Mesenteric fat pad (tissue), 1 donor: ENCODE measurements around the gene TMEM179B. TPM values are rescaled to one million over a fixed set of nuclear protein-coding genes. Genes with fewer than 3 reads are reported as not detected.
"Not testable (repeated sequence)": the region's sequence is repeated elsewhere in the genome, so short reads cannot be mapped to it uniquely, and the experiment has no call there.

Experiments
- DNase-seq: peaks from one replicate; pipeline ENCODE4 v3.0.0-alpha.2; 2020; ENCODE audit warnings: low spot score
- total RNA-seq: library from RNA; stranded (reverse); fragmentation: NEBNext Ultra II Directional; extraction: Animal tissue kit (Norgen Biotek cat#: 25700); gene quantifications from one replicate; pipeline ENCODE4 v1.2.1, GENCODE V29; 2021
- donor health status: DM: yes; HTN: yes; CAD: no.

The TMEM179B gene
- total RNA-seq, 1 donor from 2014 or later = 30.6 TPM

GRCh38 chr11:62788991-62789390 lies 1.8 kb downstream of the TMEM179B start:
- no peak for DNase-seq

GRCh38 chr11:62789576-62789975 lies 2.4 kb downstream of the TMEM179B start:
- no peak for DNase-seq

DNA sequence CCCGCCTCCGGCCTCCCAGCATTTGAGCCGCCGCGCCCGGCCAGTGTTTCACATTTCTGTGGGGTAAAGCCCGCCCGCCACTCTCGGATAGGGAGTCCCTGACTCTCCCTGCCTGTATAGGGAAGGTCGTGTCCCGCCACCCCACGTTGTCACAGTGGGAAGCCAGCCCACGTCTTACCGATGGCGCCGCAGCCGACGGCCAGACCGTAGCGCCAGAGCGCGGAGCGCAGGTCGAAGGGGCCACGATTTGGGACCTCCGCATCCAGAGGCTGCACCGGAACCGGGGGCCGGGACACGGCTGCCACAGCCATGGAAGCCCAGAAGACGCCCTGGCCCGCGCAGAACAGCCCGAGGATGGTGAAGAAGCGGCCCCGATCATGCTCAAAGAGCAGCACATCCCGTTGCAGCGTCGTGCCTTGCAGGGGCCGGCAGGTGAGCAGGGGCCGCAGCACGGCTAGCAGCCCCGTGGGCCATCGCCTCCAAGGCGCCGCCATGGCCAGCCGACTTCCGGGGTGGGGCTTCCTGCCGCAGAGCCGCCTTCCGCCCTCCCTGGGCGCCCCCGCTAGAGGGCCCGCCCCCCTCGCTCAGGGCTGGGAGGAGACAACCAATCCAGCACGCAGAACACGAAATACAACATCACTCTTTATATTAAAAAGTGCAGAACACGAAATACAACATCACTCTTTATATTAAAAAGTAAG lies 4.4 kb downstream of the TMEM179B start, which contains the start of gene TMEM223:
Gene TMEM223 (minus strand): TSS at position 506 of the 701 bp plus-strand sequence. CDS start 12 bp downstream, at position 494.
- DNase-seq = peak; percentile 97

DNA sequence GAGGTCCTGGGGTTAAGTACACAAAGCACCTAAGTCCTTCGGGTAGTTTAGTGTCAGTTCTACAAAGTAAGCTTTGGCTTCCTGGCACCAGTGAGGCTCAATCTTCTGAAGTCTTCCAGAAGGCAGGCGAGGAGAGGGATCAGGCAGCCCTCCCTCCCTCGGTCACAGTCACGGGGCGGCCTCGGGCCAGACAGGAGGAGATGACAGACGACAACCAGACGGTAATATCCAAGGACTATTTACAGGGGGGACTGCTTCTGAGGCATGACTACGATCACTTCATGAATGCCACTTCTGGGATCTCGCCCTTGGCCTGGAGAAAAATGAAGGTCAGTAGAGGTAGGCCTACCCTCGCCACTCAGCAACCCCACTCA lies 5.0 kb downstream of the TMEM179B start:
- no peak for DNase-seq

GRCh38 chr11:62794201-62794775 lies 7.1 kb downstream of the TMEM179B start:
- no peak for DNase-seq

DNA sequence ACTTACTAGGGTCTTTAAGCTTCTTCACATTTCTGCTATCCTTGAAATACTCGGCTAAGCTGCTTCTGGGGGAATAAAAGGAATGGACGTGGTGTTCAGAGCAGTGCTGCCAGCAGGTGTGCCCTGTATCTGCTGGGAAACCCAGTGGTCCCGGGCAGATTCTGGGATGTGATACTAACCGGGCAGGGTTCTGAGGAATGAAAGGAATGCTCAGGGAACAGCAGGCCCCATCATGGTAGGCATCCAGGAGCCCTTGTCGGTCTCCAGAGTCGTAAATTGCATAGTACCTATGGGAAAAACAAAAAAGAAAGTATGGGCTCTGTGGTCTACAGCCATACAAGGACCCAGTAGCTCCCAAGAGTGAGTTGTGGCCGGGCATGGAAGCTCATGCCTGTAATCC lies 9.1 kb downstream of the TMEM179B start:
- DNase-seq = no peak

- DNase-seq = no peak
These were observed 12.3 kb downstream of the TMEM179B start for GRCh38 chr11:62799486-62799885.

GRCh38 chr11:62801071-62801470 lies 13.9 kb downstream of the TMEM179B start:
- DNase-seq = no peak

DNA sequence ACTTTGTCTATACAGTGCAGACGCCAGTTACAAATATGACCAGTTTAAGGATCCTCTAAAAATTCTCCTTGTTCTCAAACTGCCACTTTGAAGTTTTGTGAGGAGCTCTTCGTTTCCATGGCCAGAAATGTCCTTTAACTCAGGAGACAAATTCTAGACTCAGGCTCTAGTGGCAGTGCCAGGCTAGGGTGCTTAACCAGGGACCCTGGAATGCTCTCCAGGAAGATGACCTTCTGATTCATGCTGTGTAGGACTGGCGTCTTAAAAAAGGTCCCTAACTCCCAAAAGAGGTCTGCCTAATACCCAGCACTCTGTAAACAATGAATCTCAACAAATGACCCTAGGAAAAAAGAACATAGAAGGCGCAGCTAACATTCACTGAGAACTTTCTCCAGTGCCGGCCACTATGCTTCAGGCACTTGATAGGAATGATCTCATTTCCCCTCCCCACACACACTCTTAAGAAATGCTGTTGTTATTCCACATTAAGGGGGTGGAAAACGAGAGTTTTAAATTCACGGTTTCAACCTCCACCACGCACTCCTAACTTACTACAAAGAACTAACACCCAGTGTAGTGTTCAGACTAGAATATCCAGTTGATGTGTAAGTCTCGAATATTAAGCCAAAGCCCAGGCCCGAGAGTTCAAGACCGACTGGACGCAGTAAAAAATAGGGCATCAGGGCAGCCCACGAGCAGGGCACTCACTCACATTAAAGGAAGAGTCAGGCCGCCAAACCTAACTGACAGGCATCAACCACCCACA lies 17.3 kb downstream of the TMEM179B start:
- DNase-seq = no peak

- peak; percentile 99 for DNase-seq
These were observed 18.1 kb downstream of the TMEM179B start, which contains the start of gene NXF1 for GRCh38 chr11:62805076-62805892. Gene NXF1 (minus strand): TSS chr11:62805440. CDS start chr11:62805356, 84 bp downstream.

DNA sequence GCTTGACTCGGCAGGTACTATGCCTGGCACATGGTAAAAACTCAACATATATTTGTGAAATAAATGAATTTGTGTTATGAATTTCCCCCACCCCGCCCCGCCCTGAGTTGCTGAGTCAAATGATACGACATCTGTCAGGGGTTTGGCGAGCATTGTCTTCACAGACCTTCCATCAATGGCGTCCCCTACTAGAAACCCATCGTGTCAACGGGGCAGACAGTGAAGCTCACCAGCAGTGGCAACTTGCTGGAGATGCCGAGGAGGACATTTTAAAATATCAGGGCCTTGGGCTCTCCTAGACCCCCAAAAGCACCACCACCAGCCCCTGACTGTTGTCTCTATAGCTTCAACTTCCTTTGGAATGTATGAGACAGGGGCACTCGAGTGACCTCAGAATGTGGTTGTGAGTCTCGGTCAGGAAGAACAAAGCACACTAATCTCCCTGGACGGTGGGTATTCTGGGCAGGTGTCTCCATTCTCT lies 18.8 kb downstream of the TMEM179B start:
- DNase-seq = no peak

DNA sequence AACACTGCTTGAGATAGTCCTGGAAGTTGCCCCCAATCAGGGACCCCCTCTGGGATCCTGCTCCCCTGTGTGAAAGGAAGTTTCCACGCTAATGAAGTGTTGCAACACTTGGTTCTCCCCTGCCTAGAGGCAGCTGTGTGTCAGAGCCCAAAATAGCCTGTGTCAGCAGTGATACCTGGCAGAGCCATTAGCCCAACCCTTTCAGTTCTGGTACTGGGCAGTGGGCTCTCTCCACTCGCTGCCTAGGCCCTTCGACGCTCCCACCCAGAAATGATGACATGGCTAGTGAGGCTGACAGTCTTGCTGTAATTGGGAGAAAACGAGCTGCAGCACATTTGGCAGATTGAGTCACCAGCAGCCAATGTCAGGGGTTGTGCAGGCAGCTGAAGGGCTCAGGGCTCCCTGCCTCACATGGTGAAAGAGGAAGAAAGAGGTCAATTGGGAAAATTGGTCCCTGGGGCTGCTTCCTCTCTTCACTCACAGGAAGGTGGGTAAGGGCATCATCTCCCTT lies 19.5 kb downstream of the TMEM179B start:
- DNase-seq = no peak

- DNase-seq = no peak
These were observed 23.5 kb downstream of the TMEM179B start for GRCh38 chr11:62810748-62811147.

DNA sequence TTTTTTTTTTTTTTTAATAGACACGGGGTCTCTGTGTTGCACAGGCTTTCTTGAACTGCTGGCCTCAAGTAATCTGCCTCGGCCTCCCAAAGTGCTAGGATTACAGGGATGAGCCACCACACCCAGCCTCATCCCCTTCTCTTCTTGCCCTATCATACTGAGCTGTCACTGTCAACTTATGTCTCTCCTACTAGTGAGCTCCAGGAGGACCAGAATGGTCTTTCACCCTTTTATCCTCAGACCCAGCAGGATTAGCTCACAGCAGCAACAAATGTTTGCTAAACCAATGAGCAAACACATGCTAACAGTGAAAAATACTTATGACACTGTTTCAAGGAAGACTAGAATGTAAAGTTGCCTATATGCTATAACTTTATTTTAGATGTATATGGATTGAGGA lies 24.5 kb downstream of the TMEM179B start:
- DNase-seq = no peak

DNA sequence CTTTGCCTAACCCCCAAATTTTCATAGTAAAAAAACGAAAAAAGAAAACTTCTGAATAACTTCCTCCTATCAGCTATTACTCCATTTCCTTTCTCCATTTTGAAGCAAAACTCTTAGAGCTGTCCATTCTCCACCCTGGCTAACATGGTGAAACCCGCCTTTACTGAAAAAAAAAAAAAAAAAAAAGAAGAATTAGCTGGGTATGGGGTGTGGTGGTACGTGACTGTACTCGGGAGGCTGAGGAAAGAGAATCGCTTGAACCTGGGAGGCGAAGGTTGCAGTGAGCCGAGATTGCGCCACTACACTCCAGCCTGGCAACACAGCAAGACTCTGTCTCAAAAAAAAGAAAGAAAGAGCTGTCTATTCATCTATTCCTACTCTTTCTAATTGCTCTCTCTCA lies 29.4 kb downstream of the TMEM179B start:
- no peak for DNase-seq

GRCh38 chr11:62817129-62817528 lies 29.9 kb downstream of the TMEM179B start:
- DNase-seq = no peak

DNA sequence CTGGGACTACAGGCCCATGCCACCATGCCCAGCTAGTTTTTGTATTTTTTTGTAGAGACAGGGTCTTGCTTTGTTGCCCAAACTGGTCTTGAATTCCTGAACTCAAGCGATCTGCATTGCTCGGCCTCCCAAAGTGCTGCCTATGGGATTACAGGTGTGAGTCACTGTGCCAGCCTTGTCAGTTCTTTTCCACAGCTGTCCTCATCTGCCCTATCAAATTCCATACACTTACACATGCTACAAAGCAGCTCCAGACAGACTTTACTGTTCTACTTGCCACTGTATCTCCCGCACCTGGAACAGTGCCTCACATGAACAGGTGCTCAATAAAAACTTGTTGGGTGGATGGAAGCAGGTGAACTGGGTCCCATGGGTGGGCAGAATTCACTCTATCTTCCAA lies 36.5 kb downstream of the TMEM179B start:
- DNase-seq = no peak

DNA sequence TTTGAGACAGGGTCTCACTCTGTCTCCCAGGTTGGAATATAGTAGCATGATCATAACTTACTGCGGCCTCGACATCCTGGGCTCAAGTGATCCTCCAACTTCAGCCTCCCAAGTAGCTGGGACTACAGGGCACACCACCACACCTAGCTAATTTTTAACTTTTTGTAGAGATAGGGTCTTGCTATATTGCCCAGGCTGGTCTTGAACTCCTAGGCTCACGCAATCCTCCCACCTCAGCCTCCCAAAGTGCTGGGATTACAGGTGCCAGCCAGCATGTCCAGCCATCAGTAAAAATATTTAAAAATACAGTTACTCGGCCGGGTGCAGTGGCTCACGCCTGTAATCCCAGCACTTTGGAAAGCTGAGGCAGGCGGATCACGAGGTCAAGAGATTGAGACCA lies 40.9 kb downstream of the TMEM179B start:
- DNase-seq = not testable (repeated sequence)

DNA sequence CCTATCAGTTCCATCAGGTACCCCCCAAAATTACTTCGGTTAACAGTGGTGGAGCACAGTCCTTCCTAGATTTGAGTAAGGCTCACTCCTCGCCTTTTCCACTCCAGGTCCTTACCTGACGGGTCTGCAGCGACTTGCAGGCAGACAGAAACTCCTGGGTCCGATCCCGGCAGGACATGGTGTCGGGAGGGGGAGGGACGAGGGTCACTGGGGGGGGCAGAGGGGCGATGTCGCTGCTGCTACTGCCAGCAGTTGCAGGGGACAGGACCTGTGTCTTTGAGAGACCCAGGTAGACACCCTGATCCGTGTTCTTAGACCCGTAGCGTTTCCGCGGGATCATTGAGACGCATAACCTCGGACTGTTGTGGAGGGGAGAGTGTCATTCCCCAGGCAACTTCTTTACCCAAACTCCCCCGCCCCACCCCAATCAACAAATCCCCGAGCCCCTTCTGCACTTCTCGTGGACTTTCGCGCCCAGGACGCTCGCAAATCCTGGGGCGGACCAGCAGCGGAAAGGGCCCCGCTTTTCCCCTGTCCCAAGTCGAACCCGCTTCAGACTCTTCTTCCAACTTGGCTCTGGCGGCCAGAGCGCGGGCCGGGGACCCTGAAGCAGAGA lies 43.8 kb downstream of the TMEM179B start:
- DNase-seq = no peak

- peak; percentile 100 for DNase-seq
These were observed 44.5 kb downstream of the TMEM179B start, which contains the start of gene STX5 for GRCh38 chr11:62831520-62832335. Gene STX5 (minus strand): TSS chr11:62832051. CDS start chr11:62831243, 808 bp downstream.
